NCI-H226 (cell line): ENCODE results near the gene ABL2.
A peak's percentile ranks its signal among the peaks of the same experiment; 100 is the strongest.
"Not testable (repeated sequence)": the region's sequence is repeated elsewhere in the genome, so short reads cannot be mapped to it uniquely, and the experiment has no call there.

ENCODE experiments used
- DNase-seq: peaks from one replicate; pipeline ENCODE4 v3.0.0-alpha.2; 2015

ABL2 gene

DNA sequence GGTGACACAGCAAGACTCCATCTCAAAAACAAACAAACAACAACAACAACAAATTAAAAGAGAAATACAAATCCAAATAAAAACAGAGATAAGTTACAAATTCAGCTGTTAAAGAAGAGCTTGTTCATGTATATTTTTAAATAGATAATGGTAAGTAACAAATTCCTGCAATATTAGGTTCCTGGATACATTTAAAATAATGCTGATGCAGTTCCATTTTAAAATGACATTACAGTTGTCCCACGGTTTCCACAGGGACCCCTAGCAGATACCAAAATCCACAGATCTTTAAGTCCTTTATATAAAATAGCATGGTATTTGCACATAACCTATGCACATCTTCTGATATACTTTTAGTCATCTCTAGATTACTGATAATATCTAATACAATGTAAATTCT lies 61.5 kb downstream of the ABL2 start:
- no peak for DNase-seq

DNA sequence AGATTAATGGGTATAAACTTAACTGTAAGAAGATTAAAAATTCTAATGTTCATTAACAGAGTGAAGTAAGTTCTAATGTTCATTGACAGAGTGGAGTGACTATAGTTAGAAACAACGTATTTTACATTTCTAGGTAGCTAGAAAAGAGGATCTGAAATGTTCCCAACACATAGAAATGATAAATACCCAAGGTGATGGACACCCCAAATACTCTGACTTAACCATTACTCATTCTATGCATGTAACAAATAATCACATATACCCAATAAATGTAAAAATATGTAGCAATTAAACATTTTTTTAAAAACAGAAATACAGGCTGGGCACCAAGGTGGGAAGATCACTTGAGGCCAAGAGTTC lies 62.1 kb downstream of the ABL2 start:
- DNase-seq: no peak

DNA sequence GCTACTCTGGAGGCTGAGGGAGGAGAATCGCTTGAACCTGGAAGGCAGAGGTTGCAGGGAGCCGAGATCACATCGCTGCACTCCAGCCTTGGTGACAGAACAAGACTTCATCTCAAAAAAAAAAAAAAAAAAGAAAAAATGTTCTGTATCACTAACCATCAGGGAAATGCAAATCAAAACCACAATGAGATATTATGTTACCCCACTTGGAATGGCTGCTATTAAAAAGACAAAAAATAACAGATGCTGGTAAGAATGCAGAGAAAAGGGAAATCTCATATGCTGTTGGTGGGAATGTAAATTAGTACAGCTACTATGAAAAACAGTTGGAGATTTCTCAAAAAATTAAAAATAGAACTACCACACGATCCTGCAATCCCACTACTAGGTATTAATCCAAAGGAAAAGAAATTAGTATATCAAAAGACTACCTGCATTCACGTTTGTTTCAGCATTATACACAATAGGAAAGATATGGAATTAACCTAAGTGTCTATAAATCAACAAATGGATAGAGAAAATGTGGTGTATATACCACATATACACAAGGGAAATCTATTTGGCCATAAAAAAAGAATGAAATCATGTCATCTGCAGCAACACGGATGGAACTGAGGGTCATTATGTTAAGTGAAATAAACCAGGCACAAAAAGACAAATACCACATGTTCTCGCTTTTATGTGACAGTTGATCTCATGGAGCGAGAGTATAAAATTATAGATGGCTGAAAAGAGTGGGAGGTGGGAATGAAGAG lies 62.6 kb downstream of the ABL2 start:
- DNase-seq: no peak

DNA sequence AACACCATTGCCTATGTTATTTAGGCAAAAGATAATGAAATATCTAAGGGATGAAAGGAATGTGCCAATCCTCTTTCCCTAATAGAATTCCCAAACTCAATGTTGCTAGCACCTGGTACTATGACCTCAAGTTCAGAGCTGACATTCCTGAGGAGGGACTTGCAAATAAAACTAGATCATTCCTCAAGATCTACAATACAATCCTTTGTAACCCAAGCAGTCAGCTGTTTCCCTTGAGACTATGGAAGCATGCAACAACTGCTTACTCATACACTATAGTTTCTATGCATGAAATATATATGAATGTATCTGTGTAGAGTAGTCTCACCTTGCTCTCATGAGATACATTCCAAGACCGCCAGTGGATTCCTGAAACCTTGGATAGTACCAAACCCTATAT lies 65.0 kb downstream of the ABL2 start:
- peak; percentile 87 for DNase-seq

DNA sequence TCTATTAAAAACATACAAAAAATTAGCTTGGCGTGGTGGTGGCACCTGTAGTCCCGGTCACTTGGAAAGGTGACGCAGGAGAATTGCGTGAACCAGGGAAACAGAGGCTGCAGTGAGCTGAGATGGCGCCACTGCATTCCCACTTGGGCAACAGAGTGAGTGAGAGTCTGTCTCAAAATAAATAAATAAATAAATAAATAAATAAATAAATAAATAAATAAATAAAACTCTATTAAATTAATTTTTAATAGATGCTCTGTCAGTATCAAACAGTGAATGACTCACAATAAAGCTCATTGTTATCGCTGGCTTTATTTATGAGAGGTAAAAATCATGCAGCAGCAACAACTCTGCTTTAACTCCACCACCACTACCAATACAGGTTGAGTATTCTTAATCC lies 72.8 kb downstream of the ABL2 start:
- DNase-seq: no peak

DNA sequence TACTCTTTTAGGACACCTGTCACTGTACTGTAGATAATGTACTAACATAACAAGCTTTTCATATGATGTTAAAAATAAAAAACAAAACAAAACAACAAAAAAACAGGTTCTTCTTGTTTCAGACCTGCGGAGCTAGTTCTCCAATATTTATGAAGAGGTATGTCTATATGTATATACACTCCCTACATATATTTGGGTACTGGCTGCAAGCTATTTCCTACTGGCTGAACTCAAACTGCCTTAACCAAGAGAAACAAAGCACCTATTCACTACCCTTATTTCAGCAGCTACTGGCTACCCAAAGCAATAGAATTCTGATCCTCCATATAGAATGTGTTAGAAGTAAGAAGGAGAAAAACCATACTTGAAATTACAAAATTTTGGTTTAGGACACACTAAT lies 73.5 kb downstream of the ABL2 start:
- DNase-seq: no peak

DNA sequence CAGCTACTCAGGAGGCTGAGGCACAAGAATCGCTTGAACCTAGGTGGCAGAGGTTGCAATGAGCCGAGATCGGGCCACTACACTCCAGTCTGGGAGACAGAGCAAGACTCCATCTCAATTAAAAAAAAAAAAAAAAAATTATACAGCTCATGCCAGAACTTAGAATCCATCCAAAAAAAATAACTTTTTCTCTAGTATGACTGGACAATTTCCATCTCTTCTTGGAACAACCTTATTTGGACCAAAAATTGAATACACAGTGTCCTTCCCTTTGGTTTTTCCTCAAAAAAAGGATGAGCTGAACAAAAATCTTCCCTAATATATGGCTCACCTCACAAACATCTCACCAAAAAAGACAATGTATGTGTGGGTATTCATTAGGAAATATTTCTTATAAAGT lies 73.9 kb downstream of the ABL2 start:
- DNase-seq: no peak

DNA sequence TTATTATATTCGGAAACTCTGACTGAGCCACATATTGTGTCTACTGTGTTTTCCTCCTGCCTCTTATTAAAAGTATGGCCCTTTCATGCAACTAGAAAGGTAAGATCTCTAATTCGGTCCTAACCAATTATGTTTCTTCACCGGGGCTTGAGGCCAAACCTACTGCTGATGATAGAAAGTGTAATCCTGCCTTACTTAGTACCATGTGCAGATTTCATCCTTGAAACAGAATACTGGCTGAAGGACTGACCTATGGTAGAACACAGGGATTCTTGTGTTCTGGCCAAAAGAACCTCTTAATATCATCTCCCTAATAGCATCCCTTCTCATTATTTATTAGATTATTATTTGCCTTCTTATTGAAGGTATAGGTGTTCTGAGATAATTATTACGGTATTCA lies 75.0 kb downstream of the ABL2 start:
- no peak for DNase-seq

DNA sequence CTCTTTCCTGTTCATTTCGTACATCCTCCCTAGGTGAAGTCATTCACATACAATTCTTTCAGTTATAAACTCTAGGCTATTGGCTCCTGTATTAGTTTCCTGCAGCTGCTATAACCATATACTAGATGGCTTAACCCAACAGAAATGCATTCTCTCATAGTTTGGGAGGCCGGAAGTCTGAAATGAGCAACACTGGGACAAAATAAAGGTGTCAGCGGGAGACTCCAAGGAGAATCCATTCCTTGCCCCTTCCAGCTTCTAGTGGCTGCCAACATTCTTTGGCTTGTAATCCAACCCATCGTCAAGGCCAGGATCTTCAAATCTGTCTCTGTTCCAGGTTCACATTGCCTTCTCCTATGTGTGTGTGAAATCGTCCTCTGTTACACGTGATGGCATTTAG lies 76.3 kb downstream of the ABL2 start:
- DNase-seq: no peak

DNA sequence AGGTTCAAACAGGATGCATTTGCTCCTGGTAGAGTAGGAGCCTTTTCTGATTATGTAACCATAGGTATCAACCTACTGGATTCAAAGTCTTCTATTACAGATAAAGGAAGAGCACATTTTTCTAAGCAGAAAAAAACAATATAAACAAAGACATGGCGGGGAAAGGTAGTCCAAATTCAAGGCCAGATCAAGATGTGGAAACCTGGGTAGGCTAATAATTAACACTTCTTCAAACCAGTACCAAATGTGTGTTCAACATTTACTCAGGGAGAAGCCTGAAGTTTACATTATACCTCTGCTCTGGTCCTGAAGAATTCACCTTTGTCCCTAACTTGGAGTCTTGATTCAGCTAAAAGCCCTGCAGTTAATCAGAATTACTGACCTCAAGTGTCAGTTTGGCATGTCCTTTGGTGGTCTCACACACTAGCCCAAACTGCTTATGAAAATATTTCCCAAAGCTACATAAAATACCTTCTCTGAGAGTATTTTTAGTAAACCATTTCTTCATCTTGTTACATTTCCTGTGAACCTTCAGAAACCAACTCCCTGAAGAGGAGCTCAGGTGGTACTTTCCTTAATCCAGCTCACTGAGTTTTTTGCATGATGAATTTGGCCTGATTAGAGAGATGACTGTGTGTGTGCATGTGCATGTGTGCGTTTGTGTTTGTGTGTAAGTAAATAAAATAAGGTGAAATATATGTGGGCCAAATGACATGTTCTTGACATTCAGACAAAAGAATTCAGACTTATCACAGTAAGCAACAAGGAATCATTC lies 77.4 kb downstream of the ABL2 start:
- DNase-seq: no peak

DNA sequence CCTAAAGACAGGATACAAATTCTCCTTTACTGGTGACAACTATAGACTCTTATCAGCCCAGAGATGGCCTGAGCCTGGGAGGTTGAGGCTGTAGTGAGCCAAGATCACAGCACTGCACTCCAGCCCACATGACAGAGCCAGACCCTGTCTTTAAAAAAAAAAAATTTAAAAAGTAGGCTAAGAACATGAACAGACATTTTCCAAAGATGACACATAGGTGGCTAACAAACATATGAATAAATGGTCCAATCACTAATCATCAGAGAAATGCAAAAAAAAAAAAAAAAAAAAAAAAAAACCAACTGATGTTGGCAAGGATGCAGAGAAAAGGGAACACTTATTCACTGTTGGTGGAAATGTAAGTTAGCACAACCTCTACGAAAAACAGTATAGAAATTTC lies 82.6 kb downstream of the ABL2 start:
- DNase-seq: no peak

DNA sequence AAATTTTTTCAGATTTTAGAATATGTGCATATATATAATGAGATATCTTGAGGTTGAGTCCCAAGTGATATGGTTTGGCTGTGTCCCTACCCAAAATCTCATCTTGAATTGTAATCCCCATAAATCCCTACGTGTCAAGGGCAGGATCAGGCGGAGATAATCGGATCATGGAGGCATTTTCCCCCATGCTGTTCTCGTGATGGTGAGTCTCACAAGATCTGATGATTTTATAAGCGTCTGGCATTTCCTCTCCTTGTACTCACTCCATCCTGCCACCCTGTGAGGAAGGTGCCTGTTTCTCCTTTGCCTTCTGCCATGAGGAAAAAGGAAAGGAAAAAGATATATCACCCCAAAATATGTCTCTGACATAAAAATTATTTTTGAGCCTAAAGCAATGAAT lies 83.0 kb downstream of the ABL2 start:
- no peak for DNase-seq

DNA sequence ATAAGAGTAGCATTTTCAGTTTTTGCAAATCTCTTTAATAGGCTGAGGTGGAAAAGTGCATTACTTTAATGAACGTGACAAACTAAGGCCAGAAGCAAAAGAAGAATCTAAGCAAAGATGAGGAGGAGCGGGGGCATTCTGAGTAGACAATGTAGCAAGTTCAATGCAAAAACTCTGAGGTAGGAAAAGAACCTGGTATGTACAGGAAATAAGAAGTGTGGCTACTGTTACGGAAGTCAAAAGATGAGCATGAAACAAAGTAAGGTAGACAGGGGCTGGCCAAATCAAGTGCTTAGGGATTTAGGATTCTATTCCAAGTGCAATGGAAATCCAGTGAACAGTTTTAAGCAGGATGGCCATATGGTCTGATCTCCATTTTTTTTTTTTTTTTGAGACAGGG lies 84.0 kb downstream of the ABL2 start:
- no peak for DNase-seq

DNA sequence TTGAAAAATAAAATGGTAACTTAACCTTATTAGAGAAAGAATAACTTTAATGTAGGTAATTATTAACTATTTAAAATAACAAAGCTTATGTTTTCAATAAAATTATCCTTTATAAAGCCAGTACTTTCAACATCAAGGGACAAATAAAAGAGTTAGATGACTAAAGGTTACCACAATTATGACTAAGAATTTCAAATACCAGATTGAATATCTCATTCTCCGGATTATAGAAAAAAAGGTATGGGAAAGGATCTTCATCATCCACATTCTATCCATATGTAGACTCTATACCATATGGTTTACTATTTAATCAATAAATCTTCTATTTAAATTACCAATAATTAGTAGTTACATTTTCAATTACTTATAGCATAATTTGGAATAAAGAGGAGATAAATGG lies 84.9 kb downstream of the ABL2 start:
- no peak for DNase-seq

DNA sequence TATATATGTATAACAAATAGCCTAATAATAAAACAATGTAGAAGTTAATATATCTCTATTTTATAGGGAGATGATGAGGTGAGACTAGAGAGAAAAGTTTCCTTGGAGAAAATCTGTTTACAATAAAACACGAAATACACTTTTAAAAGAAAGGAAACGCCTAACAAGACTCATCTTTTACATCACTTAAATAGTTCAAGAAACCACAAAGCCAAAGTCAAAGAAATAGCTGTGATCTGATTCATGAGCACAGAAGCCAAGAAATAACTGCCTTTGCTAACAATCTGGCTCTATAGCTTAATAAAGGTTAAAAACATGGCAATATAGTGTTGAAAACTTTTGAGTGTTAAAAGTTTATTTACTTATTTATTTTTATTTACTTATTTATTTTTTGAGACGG lies 86.2 kb downstream of the ABL2 start:
- peak; percentile 86 for DNase-seq

DNA sequence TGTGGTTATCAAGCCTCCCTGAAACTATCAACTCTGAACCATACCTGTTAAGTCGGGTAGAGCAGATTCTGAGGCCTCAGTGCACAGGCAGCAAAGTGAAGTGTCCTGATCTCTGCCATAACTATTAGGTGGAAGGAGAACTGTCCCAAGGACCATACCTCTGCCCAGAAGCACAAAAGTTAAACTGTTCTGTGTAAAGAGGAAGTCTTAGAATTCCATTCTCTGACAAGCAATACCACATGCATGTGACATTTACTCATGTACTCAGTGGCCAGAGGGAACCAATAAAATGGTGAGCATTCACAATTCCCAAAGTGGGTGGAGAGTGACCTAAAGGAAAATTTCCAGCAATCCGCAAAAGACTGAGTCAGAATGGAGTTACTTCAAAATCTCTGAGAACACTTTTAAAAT lies 86.6 kb downstream of the ABL2 start:
- DNase-seq: peak; percentile 96

DNA sequence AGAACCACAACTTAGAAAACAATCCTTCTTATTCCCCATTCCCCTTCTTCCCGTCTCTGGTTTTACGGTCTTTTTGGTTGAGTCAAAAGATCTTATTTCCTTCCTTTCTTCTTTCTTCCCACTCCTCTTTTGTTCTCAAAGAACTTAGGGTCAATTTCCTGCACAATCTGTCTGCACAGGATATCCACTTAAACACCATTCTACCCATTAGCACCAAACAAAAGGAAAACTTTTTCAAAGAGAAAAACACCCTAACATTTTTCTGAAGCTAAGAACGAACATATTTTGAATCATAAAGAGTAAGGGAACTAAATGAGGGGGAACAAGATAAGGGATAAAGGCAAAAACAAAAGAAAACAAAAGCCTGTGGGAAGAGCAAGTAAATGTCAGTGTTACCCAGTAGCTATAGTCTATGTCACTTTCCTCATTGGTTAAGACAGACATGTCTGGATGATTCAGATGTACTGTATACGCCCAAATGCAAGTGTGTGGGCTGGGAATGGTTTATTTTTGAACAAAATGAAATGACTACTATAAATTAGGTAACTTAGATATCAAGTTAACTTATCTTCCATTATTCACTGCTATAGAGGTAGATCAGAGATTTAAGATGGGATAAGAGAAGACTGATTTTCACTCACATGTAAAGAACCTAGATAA lies 87.8 kb downstream of the ABL2 start:
- peak; percentile 59 for DNase-seq

DNA sequence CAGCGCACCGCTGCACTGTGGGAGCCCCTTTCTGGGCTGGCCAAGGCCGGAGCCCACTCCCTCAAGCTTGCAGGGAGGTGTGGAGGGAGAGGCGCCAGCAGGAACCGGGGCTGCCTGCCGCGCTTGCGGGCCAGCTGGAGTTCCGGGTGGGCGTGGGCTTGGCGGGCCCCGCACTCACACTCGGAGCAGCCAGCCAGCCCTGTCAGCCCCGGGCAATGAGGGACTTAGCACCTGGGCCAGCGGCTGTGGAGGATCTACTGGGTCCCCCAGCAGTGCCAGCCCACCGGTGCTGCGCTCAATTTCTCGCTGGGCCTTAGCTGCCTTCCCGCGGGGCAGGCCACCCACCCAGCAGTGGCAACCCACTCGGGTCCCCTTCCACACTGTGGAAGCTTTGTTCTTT lies 90.7 kb downstream of the ABL2 start:
- DNase-seq: not testable (repeated sequence)

DNA sequence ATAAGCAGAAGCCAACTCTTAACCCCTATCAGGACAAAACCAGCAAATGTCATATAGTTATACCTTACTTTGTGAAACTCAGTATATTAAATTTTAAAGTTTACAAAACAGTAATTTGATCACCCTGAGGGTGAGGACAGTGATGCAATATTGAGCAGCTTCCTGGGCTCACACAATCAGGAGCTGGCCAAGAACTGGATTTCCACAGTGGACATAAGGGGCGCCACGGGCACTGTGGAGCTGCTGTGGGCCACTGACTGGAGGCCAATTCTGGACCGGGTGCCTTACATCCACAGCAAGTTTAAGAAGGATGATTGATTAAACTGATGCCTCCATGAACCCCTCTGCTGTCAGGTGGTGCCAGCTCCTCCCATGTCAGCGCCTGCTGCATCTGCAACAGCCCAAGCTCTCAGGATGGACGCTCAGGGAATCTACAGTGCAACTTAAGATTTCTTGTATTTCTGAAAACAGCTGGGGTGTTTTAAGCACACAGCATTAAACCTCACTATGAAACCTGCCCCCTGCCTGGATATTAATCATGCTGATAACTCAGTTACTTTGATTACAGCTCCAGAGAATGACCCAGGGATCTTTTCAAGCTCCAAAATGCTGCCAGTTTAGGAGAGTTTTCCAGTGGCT lies 91.7 kb downstream of the ABL2 start:
- DNase-seq: peak; percentile 27

DNA sequence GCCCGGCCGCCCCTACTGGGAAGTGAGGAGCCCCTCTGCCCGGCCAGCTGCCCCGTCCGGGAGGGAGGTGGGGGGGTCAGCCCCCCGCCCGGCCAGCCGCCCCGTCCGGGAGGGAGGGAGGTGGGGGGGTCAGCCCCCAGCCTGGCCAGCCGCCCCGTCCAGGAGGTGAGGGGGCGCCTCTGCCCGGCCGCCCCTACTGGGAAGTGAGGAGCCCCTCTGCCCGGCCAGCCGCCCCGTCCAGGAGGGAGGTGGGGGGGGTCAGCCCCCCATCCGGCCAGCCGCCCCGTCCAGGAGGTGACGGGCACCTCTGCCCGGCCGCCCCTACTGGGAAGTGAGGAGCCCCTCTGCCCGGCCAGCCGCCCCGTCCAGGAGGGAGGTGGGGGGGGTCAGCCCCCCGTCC lies 93.8 kb downstream of the ABL2 start:
- DNase-seq: not testable (repeated sequence)

DNA sequence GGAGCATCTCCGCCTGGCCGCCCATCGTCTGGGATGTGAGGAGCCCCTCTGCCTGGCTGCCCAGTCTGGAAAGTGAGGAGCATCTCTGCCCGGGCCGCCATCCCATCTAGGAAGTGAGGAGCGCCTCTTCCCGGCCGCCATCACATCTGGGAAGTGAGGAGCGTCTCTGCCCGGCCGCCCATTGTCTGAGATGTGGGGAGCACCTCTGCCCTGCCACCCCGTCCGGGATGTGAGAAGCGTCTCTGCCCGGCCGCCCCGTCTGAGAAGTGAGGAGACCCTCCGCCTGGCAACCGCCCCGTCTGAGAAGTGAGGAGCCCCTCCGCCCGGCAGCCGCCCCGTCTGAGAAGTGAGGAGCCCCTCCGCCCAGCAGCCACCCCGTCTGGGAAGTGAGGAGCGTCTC lies 94.3 kb downstream of the ABL2 start:
- DNase-seq: not testable (repeated sequence)

DNA sequence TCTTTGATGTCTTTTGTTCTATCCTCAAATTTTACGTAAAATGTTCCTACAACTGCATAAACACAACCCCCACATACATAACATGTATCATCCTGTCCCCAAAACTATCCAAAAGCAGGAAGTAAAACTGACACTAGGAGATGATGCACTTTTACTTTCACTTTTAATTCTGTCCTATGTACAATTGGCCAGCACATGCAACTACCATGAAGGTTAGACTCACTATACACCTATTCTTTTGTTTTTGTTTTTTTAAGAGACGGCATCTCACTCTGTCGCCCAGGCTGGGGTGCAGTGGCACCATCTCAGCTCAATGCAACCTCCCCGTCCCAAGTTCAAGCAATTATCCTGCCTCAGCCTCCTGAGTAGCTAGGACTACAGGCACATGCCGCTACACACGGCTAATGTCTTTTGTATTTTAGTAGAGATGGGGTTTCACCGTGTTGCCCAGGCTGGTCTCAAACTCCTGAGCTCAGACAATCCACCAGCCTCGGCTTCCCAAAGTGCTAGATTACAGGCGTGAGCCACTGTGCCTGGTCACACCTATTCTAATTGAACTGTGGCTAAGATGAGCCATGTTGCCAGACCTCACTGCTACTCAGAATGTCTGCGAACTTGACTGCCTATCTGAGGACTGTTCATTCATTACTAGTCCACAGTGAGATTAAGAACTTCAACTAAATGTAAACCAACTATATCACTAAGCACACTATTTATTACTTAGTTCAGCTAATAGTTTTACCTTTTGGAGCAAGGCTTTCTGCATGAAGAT lies 99.6 kb downstream of the ABL2 start:
- DNase-seq: no peak

DNA sequence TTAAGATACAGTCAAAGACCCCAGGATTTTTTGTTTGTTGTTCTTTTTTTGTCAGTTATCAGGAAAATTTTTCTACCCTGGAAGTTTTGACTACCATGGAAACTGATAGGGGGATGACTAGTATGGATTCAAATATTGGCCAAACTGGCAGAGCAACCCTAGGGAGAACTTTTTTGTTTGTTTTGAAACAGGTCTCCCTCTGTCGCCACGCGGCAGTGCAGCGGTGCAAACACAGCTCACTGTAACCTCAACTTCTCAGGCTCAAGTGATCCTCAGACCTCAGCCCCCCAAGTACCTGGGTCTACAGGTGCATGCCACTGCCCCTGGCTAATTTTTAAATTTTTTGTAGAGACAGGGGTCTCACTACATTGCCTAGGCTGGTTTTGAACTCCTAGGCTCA lies 101.0 kb downstream of the ABL2 start:
- no peak for DNase-seq
